Central memory CD8-positive, alpha-beta T cell (primary cell): ENCODE data around the gene MTHFSD.

Experiments used
- ATAC-seq: fragments of 150-1000 bp; cut with Tn5 transposase; replicated peaks from 2 replicates; pipeline ENCODE4 v1.10.0; 2022; ENCODE audit warnings: mild to moderate bottlenecking, moderate FRiP score, moderate number of reproducible peaks; ENCODE audit not compliant: poor library complexity, severe bottlenecking; ENCODE audit errors: extremely low read depth
- DNase-seq, 2 donors: peaks; one replicate each; pipeline ENCODE4 v3.0.0; 2021; ENCODE audit warnings: low spot score in 2 of 2
- H3K27ac Mint-ChIP-seq: one replicate; pipeline ENCODE4 v1.8.0; 2022; ENCODE audit warnings: low read depth, mild to moderate bottlenecking, moderate library complexity, mixed read lengths
- H3K27me3 Mint-ChIP-seq: one replicate; pipeline ENCODE4 v1.8.0; 2022; ENCODE audit warnings: mixed read lengths
- H3K36me3 Mint-ChIP-seq: one replicate; pipeline ENCODE4 v1.8.0; 2022; ENCODE audit warnings: mild to moderate bottlenecking, moderate library complexity, mixed read lengths; ENCODE audit not compliant: insufficient read depth
- H3K4me1 Mint-ChIP-seq: one replicate; pipeline ENCODE4 v1.8.0; 2022; ENCODE audit warnings: mixed read lengths
- H3K4me3 Mint-ChIP-seq: one replicate; pipeline ENCODE4 v1.8.0; 2022; ENCODE audit warnings: mild to moderate bottlenecking, moderate library complexity, mixed read lengths
- H3K9me3 Mint-ChIP-seq: one replicate; pipeline ENCODE4 v1.8.0; 2022; ENCODE audit warnings: mixed read lengths

MTHFSD gene

DNA sequence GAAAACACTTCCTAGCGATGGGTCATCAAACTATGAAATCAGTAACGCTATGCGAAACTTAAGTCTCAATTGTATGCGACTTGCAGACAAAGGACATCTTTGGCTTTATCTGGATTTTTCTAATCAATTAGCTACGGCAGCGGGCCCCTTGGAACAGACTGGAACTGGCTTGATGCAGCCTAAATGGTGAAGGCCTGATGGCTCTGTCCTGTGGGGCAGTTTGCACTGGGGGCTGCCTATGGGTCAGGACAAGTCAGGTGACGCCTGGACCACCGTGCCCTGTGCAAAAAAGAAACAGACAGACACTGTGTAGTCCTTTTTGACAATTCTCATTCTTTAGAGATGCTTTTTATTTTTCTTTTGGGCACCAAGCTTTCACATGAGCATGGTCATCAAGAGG lies 22.0 kb downstream of the MTHFSD start:
- Mint-ChIP-seq H3K4me3 (no peak overlapping the region), H3K27me3 (no peaks in the 10 kb centered on the region), H3K9me3 (no peaks in the 10 kb centered on the region), H3K27ac (no peak overlapping the region), H3K4me1 (no peaks in the 10 kb centered on the region), H3K36me3 (peaks cover 4% of the 10 kb centered on the region)
- DNase-seq (no peak), ATAC-seq (no peak)

DNA sequence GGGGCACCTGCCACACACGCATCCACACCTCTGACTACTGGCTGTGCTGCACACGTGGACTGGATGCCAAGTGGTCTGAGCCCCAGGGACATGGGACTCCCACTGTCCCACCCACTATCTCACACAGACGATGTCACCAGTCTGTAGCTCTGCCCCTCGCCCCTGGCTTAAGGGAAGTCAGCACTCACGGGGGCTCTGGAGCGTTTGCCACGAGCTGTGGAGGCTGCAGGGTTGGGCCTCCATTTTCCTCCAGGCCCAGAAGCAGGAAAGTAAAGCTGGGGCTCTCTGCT lies 22.6 kb downstream of the MTHFSD start:
- peaks cover 4% of the 10 kb centered on the region for H3K36me3 Mint-ChIP-seq
- H3K4me3 Mint-ChIP-seq, result no peak overlapping the region
- ATAC-seq, result no peak
- no peaks in the 10 kb centered on the region for H3K9me3 Mint-ChIP-seq
- no peak for DNase-seq
- no peaks in the 10 kb centered on the region for H3K27me3 Mint-ChIP-seq
- H3K27ac Mint-ChIP-seq, result no peak overlapping the region
- no peaks in the 10 kb centered on the region for H3K4me1 Mint-ChIP-seq

DNA sequence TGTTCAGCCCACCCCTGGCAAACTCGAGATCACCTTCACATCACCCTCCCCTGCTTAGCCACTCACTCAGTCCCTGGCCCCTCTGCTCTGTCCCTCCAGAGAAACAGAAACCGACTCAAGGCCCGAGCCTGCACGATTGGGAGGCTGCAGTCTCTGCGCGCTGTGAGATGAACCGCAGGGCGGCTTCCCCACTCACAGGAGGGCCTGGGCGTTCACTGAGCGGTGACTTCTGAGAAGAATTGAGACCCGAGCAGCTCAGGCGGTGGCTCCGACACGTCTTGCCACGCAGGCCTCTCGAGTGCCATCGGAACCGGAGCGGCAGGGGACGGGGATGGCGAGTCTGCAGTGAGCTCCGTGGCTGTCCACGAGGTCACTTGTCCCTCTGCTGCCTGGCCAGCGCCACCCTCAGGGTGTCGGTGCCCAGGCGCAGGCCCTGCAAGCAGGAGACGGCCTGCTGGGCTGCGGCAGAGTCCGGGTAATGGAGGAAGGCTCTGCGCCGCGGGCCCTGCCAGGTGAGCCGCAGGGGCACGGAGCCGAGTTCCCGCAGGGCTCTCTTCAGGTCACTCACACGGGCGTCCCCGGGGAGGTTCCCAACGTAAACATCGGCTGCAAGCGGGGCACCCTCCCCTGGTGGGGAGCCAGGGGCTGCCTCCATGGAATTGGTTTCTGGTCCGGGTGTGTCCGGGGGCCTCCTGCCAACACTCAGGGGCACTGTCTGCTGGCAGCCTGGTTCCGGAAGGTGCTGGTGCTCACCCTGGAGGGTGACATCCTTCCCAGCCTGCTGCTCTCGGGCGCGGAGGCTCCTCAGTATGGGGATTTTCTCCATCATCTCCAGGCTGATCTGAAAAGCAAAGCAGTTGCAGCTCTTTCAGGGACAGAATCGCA lies 23.2 kb downstream of the MTHFSD start:
- no peaks in the 10 kb centered on the region for H3K4me1 Mint-ChIP-seq

DNA sequence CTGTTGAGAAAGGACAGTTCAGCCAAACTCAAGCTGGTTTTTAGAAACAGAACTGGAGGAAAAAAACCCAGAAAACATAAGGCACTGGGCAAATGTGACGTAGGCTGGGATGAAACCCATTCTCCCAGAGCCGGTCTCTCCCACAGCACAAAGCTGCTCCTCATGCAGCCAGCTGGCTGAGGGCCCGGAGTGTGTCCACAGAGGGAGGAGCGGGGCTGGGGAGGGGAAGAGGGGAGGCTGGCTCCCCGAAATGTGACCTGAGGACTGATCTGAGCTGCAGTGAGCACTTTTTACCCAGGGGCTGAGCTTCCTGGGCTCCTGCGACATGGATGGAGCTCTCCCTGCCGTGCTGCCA lies 23.9 kb downstream of the MTHFSD start:
- Mint-ChIP-seq H3K9me3 (no peaks in the 10 kb centered on the region), H3K4me3 (no peak overlapping the region), H3K36me3 (peaks cover 3% of the 10 kb centered on the region), H3K27ac (no peak overlapping the region), H3K4me1 (no peaks in the 10 kb centered on the region), H3K27me3 (no peaks in the 10 kb centered on the region)
- ATAC-seq (no peak), DNase-seq (no peak)

More for the DNA sequence above, 23.2 kb downstream of the MTHFSD start:
- peaks cover 4% of the 10 kb centered on the region for H3K36me3 Mint-ChIP-seq
- no peaks in the 10 kb centered on the region for H3K9me3 Mint-ChIP-seq
- no peaks in the 10 kb centered on the region for H3K27me3 Mint-ChIP-seq
- DNase-seq (no peak), ATAC-seq (no peak)
- H3K27ac Mint-ChIP-seq, result no peak overlapping the region
- H3K4me3 Mint-ChIP-seq, result no peak overlapping the region

DNA sequence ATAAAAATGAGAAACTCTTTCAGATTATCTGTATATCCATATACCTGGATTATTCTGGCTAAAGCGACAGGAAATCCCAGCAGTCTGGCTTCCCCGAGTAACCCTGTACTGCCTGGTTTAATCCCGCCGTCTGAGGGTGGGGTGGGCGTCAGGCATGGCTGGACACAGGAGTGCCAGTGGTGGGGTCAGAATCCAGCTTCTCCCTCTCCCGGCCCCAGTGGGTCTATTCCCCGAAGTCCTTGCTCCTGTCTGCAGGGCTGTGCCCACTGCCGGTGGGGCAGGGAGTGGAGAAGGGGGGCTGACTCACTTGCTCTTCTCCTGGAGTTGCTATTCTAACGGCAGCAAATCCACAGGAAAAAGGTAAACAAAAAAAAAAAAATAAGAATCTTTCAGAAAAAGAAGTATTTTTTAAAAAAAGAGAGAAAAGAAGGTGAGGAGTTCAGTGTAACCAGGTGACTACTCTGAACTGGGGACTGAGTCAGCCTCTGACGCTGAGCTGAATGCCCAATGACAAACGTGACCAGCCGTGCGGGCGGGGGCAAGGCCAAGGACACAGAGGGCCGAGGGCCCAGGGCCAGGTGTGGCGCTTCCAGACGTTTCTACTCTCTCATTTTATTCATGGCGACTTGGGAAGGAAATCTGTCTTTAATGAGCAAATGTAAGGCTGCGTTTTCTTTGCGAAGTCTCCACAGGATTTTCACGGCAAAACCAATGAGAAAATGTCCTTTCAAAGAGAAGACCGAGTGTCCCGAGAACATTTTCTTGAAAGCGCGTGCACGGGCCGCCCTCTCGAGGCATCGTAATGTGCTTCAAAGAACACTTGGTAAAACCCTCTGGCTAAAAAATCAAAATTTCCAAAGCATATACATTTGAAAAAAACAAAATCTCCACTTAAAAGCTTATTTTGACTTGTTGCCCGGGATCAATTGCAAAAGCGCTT lies 24.5 kb downstream of the MTHFSD start:
- Mint-ChIP-seq H3K27me3 (no peaks in the 10 kb centered on the region), H3K27ac (no peak overlapping the region), H3K36me3 (peaks cover 1% of the 10 kb centered on the region), H3K4me1 (no peaks in the 10 kb centered on the region), H3K9me3 (no peaks in the 10 kb centered on the region), H3K4me3 (no peak overlapping the region)
- DNase-seq, result no peak
- no peak for ATAC-seq

DNA sequence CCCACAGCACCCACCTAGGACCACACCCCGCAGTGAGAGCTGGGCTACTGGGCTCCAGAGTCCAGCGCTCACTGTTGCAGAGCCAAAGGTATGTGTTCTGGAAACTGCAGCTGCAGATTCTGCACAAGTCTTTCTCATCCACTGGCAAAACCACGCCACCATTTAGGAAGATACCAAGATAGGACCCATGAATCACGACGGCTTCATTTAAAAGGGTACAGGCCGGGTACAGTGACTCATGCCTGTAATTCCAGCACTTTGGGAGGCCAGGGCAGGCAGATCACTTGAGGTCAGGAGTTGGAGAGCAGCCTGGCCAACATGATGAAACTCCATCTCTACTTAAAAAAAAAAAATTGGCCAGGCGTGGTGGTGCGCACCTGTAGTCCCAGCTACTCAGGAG lies 25.9 kb downstream of the MTHFSD start:
- no peak overlapping the region for H3K27ac Mint-ChIP-seq
- H3K27me3 Mint-ChIP-seq, result no peaks in the 10 kb centered on the region
- H3K36me3 Mint-ChIP-seq, result peaks cover 1% of the 10 kb centered on the region
- no peaks in the 10 kb centered on the region for H3K9me3 Mint-ChIP-seq
- ATAC-seq, result no peak
- no peak for DNase-seq
- no peaks in the 10 kb centered on the region for H3K4me1 Mint-ChIP-seq
- no peak overlapping the region for H3K4me3 Mint-ChIP-seq

DNA sequence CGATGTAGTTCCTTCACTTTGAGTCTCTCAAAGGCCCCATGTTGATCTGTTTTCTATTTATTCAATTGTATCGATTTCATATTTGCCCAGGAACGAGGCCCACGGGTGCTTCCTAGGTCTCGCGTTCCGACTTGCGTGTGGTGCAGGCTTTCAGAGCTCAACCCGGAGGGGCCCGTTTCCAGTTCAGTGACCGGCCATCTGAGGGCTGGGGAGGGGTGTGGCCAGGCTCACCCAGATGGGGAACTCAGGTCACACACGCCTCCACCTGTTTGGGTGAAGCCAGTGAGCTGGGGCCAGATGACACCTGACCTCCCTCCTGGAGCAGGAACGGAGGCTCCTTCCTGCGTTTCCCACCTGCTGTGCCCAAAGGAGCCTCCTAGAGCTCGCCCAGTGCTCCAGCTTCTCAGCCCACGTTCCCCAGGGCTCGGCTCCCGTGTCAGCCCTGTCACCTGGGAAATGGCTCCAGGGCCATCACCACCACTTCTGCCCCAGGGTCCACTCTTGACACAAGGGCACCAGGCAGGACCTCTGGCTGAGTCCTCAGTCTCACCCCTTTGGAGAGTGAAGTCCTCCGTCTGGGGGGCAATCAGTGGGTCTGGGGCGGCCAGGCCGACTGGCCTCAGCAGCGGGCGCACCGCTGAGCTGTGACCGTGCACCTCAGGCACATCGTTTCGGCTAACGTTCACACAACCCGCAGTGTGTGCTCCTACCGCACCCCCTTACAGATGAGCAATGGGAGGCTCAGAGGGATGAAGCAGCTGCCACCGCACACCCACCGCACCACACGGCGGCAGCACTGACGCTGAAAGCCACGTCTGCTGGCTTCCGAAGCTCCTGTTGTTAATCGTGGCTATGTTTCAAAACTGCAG lies 26.7 kb downstream of the MTHFSD start:
- Mint-ChIP-seq H3K27ac (no peak overlapping the region), H3K9me3 (no peaks in the 10 kb centered on the region), H3K4me3 (no peak overlapping the region), H3K4me1 (no peaks in the 10 kb centered on the region), H3K27me3 (peaks cover under 1% of the 10 kb centered on the region), H3K36me3 (peaks cover 1% of the 10 kb centered on the region)
- ATAC-seq (no peak), DNase-seq (no peak)

DNA sequence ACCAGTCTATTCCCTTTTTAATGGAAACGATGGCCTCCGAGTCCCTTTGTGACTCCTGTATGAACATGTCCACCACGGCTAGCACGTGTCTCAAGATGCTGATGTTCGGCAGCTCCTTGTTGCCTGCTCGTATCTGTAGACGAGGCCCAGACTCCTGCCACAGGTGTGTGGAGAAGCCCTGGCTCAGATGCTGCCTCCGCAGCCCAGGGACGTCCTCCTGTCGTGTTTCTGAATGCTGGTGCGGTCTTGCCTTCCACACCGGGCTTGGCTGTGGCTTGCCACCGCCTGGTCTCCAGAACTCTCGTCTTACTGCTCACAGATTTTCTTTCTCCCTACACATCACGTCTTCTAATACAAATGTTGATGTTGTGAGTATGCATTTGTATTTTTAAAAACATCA lies 27.7 kb downstream of the MTHFSD start:
- Mint-ChIP-seq H3K4me1 (no peaks in the 10 kb centered on the region), H3K27me3 (peaks cover 9% of the 10 kb centered on the region), H3K9me3 (no peaks in the 10 kb centered on the region), H3K36me3 (peaks cover 1% of the 10 kb centered on the region), H3K27ac (no peak overlapping the region), H3K4me3 (no peak overlapping the region)
- DNase-seq, result no peak
- ATAC-seq, result no peak

DNA sequence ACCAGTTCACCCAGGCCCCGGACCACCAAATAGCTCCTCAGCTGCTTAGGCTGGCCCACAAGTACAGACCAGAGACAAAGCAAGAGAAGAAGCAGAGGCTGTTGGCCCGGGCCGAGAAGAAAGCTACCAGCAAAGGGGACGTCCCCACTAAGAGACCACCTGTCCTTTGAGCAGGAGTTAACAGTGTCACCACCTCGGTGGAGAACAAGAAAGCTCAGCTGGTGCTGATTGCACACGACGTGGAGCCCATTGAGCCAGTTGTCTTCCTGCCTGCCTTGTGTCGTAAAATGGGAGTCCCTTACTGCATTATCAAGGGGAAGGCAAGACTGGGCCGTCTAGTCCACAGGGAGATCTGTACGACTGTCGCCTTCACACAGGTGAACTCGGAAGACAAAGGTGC lies 29.3 kb downstream of the MTHFSD start:
- no peak overlapping the region for H3K27ac Mint-ChIP-seq
- no peak for DNase-seq
- peaks cover 21% of the 10 kb centered on the region for H3K27me3 Mint-ChIP-seq

DNA sequence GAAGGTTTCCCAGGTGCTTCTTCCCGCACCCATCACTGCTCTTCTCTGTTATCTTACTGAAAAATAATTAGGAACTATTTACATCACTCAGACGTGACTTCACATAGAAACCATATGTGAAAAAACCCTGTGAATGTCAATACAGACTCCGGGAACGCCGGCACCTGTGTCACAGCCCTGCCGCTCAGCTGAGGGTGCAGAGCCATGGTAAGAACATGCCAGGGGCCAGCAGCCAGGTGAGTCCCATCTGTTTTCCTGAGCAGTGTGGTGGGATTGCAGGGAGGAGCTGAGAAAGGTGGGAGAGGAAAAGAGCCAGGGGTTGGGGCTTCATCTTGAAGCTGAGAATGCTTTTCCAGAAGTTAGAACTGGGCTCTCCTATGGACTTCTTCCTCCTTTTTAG lies 31.0 kb downstream of the MTHFSD start:
- Mint-ChIP-seq H3K4me3 (no peak overlapping the region), H3K27me3 (peaks cover 37% of the 10 kb centered on the region), H3K4me1 (peaks cover 10% of the 10 kb centered on the region), H3K36me3 (no peaks in the 10 kb centered on the region), H3K9me3 (no peaks in the 10 kb centered on the region), H3K27ac (no peak overlapping the region)
- no peak for ATAC-seq
- DNase-seq, result no peak

More for the DNA sequence above, 29.3 kb downstream of the MTHFSD start:
- ATAC-seq, result no peak
- Mint-ChIP-seq H3K9me3 (no peaks in the 10 kb centered on the region), H3K36me3 (no peaks in the 10 kb centered on the region), H3K4me3 (no peak overlapping the region), H3K4me1 (no peaks in the 10 kb centered on the region)

DNA sequence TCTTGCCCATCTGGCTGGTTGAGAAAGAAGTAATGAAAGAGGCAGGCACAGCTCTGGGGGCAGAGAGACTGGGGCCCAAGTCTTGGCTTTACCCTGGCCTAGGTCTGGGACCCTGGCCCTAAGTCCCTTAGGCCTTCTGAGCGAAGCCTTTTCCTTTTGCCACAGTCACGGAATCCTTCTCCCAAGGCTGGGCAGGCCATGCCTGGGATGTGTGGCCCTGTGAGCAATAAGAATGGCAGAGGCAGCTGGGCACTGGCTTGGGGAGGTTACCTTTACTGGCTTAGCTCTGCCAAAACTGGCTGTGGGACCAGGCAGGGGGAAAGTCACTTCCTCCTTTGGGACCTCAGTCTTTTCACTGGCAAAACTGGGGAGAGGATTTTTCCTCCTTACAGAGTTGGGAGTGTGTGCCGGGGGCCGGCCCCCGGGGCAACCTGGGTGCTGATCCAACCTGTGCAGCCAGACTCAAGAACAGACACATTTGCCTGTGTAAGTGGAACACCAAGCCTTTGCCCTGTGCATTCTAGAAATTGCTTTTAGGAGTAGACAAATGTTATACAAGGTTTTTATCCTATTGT lies 31.8 kb downstream of the MTHFSD start:
- H3K9me3 Mint-ChIP-seq, result no peaks in the 10 kb centered on the region
- no peaks in the 10 kb centered on the region for H3K36me3 Mint-ChIP-seq
- peaks cover 44% of the 10 kb centered on the region for H3K27me3 Mint-ChIP-seq
- DNase-seq (no peak), ATAC-seq (no peak)
- H3K4me1 Mint-ChIP-seq, result peaks cover 11% of the 10 kb centered on the region
- no peak overlapping the region for H3K27ac Mint-ChIP-seq
- no peak overlapping the region for H3K4me3 Mint-ChIP-seq

DNA sequence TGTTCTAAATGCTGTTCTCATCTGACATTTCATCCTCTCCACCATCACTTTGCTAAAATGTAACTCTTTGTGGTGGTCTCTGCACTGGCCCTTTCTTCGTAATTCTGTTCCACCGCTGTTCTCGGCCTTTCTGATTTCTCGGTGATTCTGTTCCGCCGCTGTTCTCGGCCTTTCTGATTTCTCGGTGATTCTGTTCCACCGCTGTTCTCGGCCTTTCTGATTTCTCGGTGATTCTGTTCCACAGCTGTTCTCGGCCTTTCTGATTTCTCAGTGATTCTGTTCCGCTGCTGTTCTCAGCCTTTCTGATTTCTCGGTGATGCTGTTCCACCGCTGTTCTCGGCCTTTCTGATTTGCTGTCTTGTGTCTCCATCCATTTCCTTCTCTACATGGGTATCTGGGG lies 32.4 kb downstream of the MTHFSD start:
- no peaks in the 10 kb centered on the region for H3K9me3 Mint-ChIP-seq
- no peak overlapping the region for H3K4me3 Mint-ChIP-seq
- H3K27me3 Mint-ChIP-seq, result peaks cover 51% of the 10 kb centered on the region
- H3K27ac Mint-ChIP-seq, result no peak overlapping the region
- H3K4me1 Mint-ChIP-seq, result peaks cover 11% of the 10 kb centered on the region
- no peaks in the 10 kb centered on the region for H3K36me3 Mint-ChIP-seq
- ATAC-seq (no peak), DNase-seq (no peak)
